PC-9 (cell line): Measurements from ENCODE around the gene SDK2. TPM values are rescaled to one million over a fixed set of nuclear protein-coding genes. Genes with fewer than 3 reads are reported as not detected.

Experiments
- BruUV-seq: library from RNA; stranded (reverse); fragments of 400-500 nt; replicated peaks from 2 replicates; lab custom pipeline; 2021; lab: Mats Ljungman, UMichigan
- CTCF ChIA-PET: fragments of 300-600 bp; sonication (Branson Sonifier 250); formaldehyde crosslinking; loops from one replicate; lab custom pipeline; 2022; ENCODE audit warnings: antibody characterized with exemption; lab: Charles Lee
- POLR2A ChIA-PET: fragments of 300-600 bp; sonication (Branson Sonifier 250); formaldehyde crosslinking; loops from one replicate; lab custom pipeline; 2022; ENCODE audit warnings: antibody characterized with exemption; ENCODE audit not compliant: unreplicated experiment; lab: Charles Lee
- DNase-seq, 2 experiments: peaks; one replicate each; pipeline versions ENCODE4 v3.0.0 to v3.0.0-alpha.2; 2015 to 2022; ENCODE audit warnings: mixed read lengths in 1 of 2
- H2AFZ ChIP-seq: fragments of 200-600 bp; sonication (generic); 2 replicates; pipeline ENCODE4 v1.8.1; 2017; ENCODE audit warnings: antibody characterized with exemption
- H3F3A ChIP-seq: fragments of 200-600 bp; sonication (generic); 2 replicates; pipeline ENCODE4 v1.8.1; 2017; ENCODE audit warnings: antibody characterized with exemption, mild to moderate bottlenecking, low read depth; ENCODE audit not compliant: insufficient read depth
- H3K27ac ChIP-seq: fragments of 200-600 bp; sonication (generic); 2 replicates; pipeline ENCODE4 v1.6.1; 2016; ENCODE audit warnings: mixed run types
- H3K27me3 ChIP-seq: fragments of 200-600 bp; sonication (generic); 2 replicates; pipeline ENCODE4 v1.6.1; 2016; ENCODE audit warnings: low read depth, mixed run types; ENCODE audit not compliant: insufficient read depth
- H3K36me3 ChIP-seq: fragments of 200-600 bp; sonication (generic); 2 replicates; pipeline ENCODE4 v1.6.1; 2016; ENCODE audit warnings: low read depth, mixed run types
- H3K4me1 ChIP-seq: fragments of 200-600 bp; sonication (generic); replicated peaks from 2 replicates; pipeline ENCODE4 v1.6.1; 2016; ENCODE audit warnings: mixed run types; ENCODE audit not compliant: insufficient read depth
- H3K4me2 ChIP-seq: fragments of 200-600 bp; sonication (generic); 2 replicates; pipeline ENCODE4 v1.6.1; 2017; ENCODE audit warnings: mixed run types
- H3K4me3 ChIP-seq: fragments of 200-600 bp; sonication (generic); 2 replicates; pipeline ENCODE4 v1.6.1; 2016; ENCODE audit warnings: mixed run types
- H3K79me2 ChIP-seq: fragments of 200-600 bp; sonication (generic); 2 replicates; pipeline ENCODE4 v1.6.1; 2017; ENCODE audit warnings: low read depth, mixed run types
- H3K9me2 ChIP-seq: fragments of 200-600 bp; sonication (generic); 2 replicates; pipeline ENCODE4 v1.8.1; 2017; ENCODE audit warnings: mild to moderate bottlenecking; ENCODE audit not compliant: insufficient read depth
- H3K9me3 ChIP-seq: fragments of 200-600 bp; sonication (generic); 2 replicates; pipeline ENCODE4 v1.8.1; 2016; ENCODE audit warnings: low read depth; ENCODE audit not compliant: insufficient read depth
- H4K20me1 ChIP-seq: fragments of 200-600 bp; sonication (generic); 2 replicates; pipeline ENCODE4 v1.8.1; 2017; ENCODE audit not compliant: insufficient read depth
- EZH2 ChIP-seq: fragments of 200-600 bp; sonication (generic); IDR thresholded peaks from 2 replicates; pipeline ENCODE4 v1.8.0; 2017; ENCODE audit warnings: antibody characterized with exemption, low read depth
- intact Hi-C: fragments of 100-400 bp; cut with micrococcal nuclease; formaldehyde crosslinking; loops from one replicate; pipeline ENCODE4 v1.10.0; 2022; ENCODE audit not compliant: unreplicated experiment
- total RNA-seq: library from RNA; stranded (reverse); gene quantifications from 2 replicates; pipeline ENCODE4 v1.2.3, GENCODE V29; 2021
- TF ChIP-seq, protein P1 (sequence below): fragments of 200-600 bp; sonication (generic); conservative IDR thresholded peaks from 2 replicates; pipeline ENCODE4 v1.6.1; 2017; ENCODE audit warnings: mixed run types, antibody characterized with exemption, mild to moderate bottlenecking, moderate library complexity

SDK2 gene
- total RNA-seq, 1 experiment from 2014 or later = 0.04 TPM

DNA sequence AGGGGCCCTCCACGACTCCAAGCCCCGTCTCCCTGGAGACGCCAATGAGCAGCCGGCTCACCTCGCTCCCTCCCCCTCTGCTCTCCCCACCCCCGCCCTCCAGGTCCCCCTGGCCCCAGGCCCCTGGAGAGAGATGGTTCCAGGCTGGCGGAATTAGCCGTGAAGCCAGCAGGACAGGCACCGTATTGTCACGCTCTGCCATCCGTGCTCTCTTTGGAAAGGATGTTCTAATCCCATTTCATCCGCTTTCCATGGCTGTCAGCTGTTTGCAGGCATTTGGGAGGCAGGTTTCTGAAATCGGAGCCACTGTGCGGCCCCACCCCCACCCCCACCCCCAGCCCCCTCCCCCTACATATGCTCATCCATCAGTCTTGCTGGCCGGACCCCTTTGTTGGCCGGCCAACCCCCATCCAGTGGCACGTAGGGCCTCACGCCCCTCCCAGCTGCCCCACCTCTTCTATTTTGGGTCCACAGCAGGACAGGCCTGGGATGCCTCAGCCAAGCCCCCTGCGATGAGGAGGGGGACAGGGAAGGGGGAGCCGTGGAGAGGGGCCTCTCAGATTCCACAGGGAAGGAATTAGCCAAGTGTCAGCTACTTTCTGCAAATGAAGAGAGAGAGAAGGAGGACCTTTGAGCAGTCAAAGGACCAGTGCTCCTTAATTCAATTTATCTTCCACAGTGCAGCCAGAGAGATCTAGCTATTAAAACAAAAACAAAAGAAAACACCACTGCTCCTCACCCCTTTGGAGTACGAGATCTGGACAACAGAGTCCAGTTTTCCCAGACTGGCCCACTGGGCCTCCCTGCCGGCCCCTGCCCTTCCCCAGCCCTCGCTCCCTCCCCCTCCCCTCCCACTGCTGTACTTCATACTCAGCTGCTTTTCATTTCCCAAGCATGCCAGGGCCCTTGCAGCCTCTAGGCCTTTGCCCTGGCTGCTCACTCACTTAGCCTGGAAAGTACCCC, 30.7 kb downstream of the SDK2 start:
- Histone ChIP-seq H3K4me3 (no peak overlapping the region), H3K4me1 (no peaks in the 10 kb centered on the region), H3K9me2 (no peaks in the 10 kb centered on the region), H3K4me2 (no peak overlapping the region), H3K27ac (no peak overlapping the region), H3K36me3 (no peaks in the 10 kb centered on the region), H4K20me1 (no peaks in the 10 kb centered on the region), H3F3A (no peaks in the 10 kb centered on the region), H3K27me3 (peaks cover 90% of the 10 kb centered on the region), H3K79me2 (no peaks in the 10 kb centered on the region), H3K9me3 (no peaks in the 10 kb centered on the region), H2AFZ (no peak overlapping the region)
- no peak for TF ChIP-seq EZH2
- TF ChIP-seq, protein P1, sequence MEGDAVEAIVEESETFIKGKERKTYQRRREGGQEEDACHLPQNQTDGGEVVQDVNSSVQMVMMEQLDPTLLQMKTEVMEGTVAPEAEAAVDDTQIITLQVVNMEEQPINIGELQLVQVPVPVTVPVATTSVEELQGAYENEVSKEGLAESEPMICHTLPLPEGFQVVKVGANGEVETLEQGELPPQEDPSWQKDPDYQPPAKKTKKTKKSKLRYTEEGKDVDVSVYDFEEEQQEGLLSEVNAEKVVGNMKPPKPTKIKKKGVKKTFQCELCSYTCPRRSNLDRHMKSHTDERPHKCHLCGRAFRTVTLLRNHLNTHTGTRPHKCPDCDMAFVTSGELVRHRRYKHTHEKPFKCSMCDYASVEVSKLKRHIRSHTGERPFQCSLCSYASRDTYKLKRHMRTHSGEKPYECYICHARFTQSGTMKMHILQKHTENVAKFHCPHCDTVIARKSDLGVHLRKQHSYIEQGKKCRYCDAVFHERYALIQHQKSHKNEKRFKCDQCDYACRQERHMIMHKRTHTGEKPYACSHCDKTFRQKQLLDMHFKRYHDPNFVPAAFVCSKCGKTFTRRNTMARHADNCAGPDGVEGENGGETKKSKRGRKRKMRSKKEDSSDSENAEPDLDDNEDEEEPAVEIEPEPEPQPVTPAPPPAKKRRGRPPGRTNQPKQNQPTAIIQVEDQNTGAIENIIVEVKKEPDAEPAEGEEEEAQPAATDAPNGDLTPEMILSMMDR = no peak
- no peak for DNase-seq
- intact Hi-C loops = no loop called here
- no TSS peak for BruUV-seq
- CTCF ChIA-PET = no interaction called here
- POLR2A ChIA-PET = no interaction called here

DNA sequence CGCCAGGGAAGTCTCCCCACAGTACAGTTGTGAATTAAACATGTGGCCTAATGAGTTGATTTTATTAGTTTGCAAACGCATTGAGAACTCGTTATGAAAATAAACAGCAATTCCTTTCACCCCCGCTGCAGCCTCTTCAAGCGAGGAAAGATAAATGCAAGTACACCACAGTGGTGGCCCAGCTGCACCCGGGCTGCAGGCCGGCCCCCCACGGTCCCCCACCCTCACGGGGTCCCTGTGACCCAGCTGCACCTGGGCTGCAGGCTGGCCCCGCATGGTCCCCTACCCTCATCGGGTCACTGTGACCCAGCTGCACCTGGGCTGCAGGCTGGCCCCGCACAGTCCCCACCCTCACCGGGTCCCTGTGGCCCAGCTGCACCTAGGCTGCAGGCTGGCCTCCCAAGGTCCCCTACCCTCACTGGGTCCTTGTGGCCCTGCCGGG, 32.2 kb downstream of the SDK2 start:
- H4K20me1 ChIP-seq = no peaks in the 10 kb centered on the region

DNA sequence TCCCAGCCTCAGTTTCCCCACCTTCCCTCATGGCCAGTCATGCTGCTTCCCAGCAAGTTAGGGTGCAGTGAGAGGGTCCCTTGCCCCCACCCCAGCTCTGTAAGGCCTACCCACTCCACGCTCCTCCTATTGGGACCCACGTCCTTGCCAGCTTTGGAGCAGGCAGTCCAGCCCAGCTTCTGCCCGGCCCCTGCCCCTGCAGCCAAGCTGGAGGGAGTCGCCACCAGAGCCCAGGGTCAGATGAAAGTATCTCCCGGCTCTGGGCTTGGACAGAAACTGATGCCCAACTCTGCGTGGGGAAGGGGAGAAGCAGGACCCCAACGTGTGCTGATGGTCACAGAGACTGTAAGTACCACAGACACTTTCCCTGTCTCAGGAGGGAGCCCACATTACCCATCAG, 32.6 kb downstream of the SDK2 start:
- Histone ChIP-seq H3K9me2 (no peaks in the 10 kb centered on the region), H4K20me1 (no peaks in the 10 kb centered on the region), H3K27me3 (peaks cover 90% of the 10 kb centered on the region), H3K4me3 (no peak overlapping the region), H3K4me2 (no peak overlapping the region), H3K79me2 (no peaks in the 10 kb centered on the region), H3K4me1 (no peaks in the 10 kb centered on the region), H3F3A (no peaks in the 10 kb centered on the region), H3K36me3 (no peaks in the 10 kb centered on the region), H3K27ac (no peak overlapping the region), H3K9me3 (no peaks in the 10 kb centered on the region), H2AFZ (no peak overlapping the region)
- ChIA-PET CTCF (no interaction called here), POLR2A (no interaction called here)
- TF ChIP-seq, protein P1 = no peak
- TF ChIP-seq EZH2 = no peak
- intact Hi-C loops = no loop called here
- no peak for DNase-seq
- BruUV-seq = no TSS peak

More for the DNA sequence above, 32.2 kb downstream of the SDK2 start:
- Histone ChIP-seq H3K79me2 (no peaks in the 10 kb centered on the region), H3K9me2 (no peaks in the 10 kb centered on the region), H3K4me3 (no peak overlapping the region), H3F3A (no peaks in the 10 kb centered on the region), H3K4me2 (no peak overlapping the region), H3K36me3 (no peaks in the 10 kb centered on the region), H3K4me1 (no peaks in the 10 kb centered on the region), H3K27ac (no peak overlapping the region), H3K9me3 (no peaks in the 10 kb centered on the region), H3K27me3 (peaks cover 90% of the 10 kb centered on the region), H2AFZ (no peak overlapping the region)
- TF ChIP-seq EZH2 = no peak
- TF ChIP-seq, protein P1 = no peak
- no TSS peak for BruUV-seq
- CTCF ChIA-PET = no interaction called here
- POLR2A ChIA-PET = no interaction called here
- intact Hi-C loops = no loop called here
- no peak for DNase-seq
